Body of pancreas (tissue), 4 donors: ENCODE data around the gene LITAF.
A peak's percentile ranks its signal among the peaks of the same experiment; 100 is the strongest.

Source experiments
- POLR2A ChIP-seq, 3 donors: fragments of 450-650 bp; IDR thresholded peaks; one replicate each; pipeline ENCODE4 v1.6.1; 2016; ENCODE audit warnings: antibody characterized with exemption in 3 of 3, mild to moderate bottlenecking in 2 of 3
- TF ChIP-seq, protein P1 (sequence below), 7 experiments: fragments of 450-650 bp in 4 of 7; fragments of 200-600 bp in 3 of 7; sonication (generic) in 3 of 7; IDR thresholded peaks; one replicate each; pipeline ENCODE4 v1.5.1; 2016 to 2019; ENCODE audit warnings: antibody characterized with exemption in 7 of 7

DNA sequence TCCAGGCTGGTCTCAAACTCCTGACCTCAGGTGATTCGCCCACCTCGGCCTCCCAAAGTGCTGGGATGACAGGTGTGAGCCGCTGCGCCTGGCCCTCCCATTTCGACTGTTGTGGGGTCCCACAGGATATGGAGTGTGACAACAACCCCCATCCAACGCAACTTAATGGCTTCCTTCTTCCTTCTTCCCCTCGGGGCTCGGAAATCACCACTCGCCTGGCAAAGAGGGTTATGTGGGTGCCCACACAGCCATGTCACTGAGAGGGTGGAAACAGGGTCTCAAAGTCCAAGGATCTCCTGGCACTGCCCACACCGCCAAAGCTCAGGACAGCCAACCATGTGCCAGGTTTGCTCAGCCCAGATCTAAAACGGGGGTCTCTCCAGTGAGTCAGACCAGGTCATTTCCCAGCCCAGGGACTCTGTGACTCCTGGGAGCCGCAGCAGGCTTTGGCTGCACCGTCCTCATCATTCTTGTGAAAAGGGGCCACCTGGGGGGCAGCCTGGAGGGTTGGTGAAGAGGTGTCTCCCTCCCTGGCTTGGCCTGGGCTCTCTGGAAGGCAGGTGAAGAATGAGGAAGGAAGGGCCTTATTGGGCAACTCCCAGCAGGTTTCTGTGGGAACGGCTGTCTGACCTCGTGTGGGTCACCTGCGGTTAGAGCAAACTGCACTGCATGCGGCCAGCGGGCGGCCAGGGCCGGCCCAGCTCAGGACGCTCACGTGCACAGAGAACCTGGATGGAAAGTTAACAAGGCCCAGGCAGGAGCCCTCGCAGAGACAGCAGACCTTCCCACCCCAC lies 25.3 kb upstream of the LITAF start:
- TF ChIP-seq, protein P1, sequence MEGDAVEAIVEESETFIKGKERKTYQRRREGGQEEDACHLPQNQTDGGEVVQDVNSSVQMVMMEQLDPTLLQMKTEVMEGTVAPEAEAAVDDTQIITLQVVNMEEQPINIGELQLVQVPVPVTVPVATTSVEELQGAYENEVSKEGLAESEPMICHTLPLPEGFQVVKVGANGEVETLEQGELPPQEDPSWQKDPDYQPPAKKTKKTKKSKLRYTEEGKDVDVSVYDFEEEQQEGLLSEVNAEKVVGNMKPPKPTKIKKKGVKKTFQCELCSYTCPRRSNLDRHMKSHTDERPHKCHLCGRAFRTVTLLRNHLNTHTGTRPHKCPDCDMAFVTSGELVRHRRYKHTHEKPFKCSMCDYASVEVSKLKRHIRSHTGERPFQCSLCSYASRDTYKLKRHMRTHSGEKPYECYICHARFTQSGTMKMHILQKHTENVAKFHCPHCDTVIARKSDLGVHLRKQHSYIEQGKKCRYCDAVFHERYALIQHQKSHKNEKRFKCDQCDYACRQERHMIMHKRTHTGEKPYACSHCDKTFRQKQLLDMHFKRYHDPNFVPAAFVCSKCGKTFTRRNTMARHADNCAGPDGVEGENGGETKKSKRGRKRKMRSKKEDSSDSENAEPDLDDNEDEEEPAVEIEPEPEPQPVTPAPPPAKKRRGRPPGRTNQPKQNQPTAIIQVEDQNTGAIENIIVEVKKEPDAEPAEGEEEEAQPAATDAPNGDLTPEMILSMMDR (IDR thresholded peaks at IDR 0.05), result peak in 1 of 7 experiments; percentile 1
- TF ChIP-seq POLR2A (IDR thresholded peaks at IDR 0.05), result peak in 2 of 3 donors; percentile 39 to 40
